NCI-H187 (cell line): ENCODE measurements around the gene INSYN2B.

Experiments
- DNase-seq, 2 experiments: peaks; one replicate each; lab custom pipeline; 2025; lab: John Stamatoyannopoulos, UW

Gene INSYN2B

DNA sequence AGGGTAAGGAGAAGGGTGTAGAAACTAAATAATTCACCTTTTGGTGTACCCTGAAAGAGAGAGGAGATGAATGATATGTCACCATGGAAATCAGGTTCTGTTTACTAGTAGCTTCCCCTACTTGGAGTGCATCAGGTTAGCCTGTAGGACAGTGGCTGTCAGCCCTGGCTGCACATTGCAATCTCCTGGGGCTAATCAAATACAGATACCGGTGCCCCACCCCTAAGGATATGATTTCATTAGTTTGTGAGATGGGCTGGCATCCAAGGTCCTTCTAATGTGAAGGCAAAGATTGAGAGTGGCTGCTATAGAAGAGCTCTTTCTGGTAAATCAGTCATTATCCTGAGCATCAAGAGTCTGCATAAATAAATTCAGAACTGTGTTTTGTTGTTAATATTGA is 47.2 kb downstream of the INSYN2B start:
- no peak for DNase-seq

DNA sequence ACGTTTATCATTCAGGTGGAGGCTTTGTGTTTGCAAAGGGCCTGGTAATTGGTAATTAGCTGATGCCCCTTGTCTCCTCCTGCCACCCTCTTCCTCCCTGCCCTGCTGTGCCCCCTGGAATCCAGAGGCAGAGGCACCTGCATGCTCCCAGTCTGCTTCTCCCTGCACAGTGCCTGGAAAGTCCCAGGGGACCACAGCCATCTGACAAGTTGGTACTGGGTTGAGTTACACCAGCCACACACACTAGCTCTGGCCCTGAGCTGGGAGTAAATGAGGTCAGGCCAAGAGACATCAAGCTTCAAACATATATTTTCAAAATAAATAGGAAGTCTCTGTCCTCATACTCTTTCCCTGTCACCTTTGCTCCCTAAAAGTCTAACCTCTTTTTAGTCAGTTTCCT is 56.3 kb downstream of the INSYN2B start:
- DNase-seq: no peak

DNA sequence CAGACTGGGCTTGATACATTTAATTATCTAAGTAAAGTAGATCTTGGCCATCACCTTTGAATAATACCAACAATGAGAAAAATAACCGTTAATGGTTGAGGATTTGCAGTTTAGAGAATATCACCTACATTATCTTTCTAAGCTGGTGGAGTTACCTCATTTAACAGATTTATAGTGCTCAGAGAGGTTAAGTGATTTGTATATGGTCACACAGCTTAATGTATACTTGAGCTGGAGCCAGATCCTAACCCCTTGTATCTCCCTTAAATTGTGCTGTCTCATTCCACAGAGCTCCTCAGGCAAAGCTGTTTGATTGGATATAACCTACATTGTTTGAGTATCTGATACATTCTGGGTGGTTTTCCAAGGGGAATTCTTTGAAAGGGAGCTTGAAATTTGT is 57.8 kb downstream of the INSYN2B start:
- no peak for DNase-seq

DNA sequence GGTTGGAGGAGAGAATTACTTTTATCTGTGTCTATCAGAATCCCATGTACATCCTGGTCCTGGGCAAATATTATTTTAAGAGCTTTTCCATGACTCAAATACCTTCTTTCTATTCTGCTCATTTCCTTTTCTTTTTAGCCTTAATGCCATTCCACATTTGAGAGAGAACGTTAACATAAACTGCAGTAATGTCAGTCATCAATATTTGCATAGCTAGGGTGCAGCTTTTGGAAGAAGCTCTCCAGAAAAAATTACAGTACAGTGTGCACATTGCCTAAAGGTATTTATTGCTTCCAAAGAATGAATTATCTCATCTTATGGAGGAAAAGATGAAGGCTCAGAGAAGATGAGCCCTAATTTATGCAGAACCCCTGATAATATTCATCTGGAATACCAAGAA is 58.3 kb downstream of the INSYN2B start:
- DNase-seq: no peak

DNA sequence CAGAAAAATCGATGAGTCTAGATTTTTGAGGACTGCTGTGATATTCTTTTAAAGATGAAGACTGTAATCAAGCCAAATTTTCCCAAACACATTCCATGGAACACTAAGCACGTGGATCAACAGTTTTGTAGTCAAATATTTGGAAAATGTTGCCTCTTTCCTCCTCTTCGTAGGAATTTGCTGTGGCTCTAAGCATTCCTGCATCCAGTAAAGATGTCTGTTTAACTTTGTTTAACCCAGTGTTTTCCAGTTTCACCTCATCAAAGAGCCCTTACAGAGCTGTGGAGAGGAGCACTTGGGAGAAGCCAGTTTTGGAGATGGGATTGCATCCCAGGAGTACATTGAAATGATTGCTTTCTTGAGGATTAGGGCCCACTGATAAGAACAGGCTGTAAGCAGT is 58.9 kb downstream of the INSYN2B start:
- no peak for DNase-seq

DNA sequence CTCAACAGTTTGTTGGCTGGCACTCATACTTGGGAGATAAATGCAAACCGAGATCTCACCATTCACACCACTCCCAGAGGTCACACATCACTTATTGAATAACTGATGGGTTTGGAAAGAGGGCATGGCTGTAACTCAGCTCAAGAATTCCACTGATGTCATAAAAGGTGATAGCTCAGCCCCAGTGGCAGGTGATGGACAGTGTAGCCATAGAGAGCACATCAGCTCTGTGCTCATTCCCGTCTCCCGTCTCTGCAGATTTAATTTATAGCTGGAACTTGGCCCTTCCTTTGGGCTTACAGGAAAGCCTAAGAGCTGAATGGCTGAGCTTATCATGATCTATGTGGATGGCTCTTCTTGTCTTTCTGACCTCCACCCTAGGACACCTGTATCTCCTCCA is 59.8 kb downstream of the INSYN2B start:
- DNase-seq: no peak

DNA sequence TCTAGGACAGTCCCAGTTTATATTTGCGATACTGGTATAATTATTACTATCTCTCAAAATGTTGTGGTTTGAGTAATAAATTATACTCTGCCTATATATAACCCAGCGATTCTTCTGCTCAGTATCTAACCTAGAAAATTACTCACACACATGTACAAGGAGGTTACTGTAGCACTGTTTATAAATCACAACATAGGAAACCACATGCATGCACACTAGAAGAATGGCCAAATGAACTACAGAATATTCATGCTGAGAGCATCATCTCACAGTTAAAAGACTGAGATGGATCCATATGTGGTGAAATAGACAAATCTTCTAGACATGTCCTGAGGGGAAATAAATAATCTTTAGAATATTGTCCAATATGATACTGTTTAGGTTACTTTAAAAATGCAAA is 62.1 kb downstream of the INSYN2B start:
- DNase-seq: no peak

DNA sequence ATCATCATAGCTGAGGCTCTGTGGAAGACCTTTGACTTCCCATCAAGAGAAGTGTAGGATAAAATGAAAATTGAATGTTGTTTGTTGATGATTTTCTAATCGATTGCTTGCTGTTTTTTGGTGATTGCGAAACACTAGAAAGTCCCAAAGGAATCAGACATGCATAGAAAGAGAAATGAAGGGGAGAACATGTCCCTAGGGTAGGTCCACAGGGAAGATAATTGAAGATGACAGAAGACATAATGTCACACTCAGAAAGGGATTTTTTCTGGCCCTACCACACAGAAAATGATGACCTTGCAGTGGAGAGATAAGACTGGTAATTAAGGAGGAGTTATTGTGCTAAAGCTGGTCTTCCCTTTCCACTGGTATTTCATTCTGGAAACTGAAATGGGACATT is 62.8 kb downstream of the INSYN2B start:
- no peak for DNase-seq

DNA sequence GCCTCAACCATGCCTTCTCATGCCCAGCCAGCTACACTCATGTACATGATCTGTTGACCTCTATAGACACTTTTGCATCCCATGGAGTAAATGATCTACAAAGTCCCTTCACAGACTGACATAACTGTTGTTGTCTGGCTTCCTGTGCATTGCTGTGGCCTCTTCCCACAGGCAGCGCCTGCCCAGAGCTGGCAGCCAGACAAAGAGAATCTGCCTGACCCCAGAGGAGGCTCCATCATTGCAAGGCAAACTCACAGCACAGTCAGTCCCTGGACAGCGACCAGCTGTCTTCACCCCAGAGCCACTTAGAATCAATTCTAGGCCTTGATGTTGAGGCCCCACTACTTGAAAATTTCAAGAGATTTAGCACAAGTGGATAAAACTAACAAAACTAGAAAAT is 65.5 kb downstream of the INSYN2B start:
- no peak for DNase-seq

DNA sequence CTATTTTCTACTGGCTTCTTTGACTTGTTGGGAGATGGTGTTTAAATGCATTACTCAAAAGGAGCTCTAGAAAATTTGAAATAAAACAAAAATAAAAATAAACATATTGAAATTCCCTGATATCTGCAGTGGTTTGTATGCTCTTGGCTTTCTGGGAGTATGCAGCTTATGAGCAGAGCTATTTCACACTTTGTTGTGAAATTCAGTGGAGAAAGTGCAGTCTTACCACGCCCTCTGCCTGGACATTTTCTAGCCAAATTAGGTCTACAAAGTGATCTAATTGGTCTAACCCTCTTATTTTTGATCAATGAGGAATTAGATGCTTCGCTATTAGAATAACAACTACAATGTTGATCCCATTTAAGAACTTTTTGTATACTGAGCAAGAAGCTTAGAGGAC is 66.8 kb downstream of the INSYN2B start:
- DNase-seq: no peak

DNA sequence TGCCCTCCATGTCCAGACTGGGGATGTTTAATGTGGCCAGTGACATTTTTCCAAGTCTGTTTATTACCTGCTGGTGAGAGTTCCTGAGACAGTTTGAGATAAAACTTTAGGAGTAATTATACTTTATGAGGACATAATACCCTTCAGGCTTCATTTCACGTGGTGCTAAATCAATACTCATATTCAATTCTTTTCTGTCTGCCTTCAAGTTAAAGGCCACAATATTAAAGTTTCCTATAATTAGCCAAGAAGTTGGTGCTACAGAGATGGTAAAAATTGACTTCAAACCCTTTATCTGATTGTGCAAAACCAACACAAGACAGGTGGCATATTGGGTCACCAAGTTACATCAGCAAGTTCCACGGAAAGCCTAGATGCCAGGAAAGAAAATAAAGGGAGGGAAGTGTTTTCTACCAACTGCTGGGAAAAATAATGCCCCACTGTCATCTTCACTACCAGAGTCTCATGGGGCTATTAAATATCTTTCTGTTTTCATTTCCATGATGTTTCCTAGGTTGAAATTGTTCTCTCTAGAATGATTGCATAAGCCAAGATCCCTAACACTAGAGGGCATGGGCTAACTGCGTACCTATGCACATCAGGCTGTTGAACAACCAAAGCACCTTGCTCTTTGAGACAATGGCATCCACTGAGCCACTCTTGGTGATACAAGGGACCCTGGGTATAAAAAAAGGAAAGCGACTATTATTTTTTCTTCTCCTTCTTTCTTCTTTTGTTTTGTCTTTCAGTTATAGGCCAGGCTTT is 68.7 kb downstream of the INSYN2B start:
- DNase-seq: no peak

DNA sequence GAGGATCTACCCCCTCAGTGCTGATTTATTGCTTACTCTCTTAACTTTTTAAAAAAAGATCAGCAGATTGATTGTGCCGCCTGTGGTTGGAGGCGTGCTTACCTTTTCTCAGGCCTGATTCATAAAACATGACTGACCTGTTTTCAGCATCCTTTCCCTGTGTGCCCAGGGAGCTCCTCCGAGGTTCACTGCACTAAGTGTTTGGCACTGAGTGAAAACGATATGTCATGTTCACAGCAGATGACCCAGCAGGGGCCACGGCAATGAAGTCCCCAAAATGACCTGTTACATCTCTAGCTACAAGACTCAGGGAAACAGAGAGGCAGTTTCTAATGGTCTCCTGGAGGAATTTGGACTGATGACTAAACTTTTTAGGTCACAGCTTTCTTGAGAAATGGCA is 69.9 kb downstream of the INSYN2B start:
- no peak for DNase-seq

DNA sequence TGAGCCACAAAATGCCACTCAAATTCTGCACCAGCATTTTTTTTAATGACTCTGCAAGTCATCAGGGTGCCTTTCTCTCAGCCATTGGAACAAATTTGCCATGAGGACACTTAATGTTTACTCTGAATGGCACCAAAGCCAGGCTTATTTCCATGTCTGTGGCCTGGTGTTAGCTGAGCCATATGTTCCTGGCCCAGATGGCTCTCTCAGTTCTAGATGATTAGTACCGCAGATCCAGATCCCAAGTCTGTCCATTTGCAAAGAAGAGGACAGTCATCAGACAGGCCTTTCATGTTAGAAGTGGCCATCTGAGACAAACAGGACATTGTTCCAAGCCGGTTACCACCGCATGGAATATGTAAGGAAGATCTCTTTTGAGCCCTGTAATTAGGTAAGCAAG is 70.3 kb downstream of the INSYN2B start:
- DNase-seq: no peak

DNA sequence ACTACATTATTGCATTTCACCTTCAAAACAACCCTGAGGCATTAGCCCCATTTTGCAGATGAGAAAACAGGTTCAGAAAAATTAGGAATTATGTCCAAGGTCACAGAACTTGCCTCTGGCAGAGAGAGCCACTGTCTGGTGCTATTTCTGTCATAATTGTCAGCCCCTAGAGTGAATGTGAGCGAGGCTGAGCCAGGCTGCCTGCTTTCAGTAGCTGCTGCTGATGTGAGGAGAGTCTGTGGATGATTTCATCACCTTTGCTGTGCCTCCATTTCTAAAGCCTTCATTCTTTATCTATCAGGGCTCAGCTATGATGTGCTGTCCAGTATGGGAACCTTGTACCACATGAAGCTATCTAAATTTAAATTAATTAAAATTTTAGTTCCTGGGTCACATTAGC is 71.4 kb downstream of the INSYN2B start:
- DNase-seq: no peak

DNA sequence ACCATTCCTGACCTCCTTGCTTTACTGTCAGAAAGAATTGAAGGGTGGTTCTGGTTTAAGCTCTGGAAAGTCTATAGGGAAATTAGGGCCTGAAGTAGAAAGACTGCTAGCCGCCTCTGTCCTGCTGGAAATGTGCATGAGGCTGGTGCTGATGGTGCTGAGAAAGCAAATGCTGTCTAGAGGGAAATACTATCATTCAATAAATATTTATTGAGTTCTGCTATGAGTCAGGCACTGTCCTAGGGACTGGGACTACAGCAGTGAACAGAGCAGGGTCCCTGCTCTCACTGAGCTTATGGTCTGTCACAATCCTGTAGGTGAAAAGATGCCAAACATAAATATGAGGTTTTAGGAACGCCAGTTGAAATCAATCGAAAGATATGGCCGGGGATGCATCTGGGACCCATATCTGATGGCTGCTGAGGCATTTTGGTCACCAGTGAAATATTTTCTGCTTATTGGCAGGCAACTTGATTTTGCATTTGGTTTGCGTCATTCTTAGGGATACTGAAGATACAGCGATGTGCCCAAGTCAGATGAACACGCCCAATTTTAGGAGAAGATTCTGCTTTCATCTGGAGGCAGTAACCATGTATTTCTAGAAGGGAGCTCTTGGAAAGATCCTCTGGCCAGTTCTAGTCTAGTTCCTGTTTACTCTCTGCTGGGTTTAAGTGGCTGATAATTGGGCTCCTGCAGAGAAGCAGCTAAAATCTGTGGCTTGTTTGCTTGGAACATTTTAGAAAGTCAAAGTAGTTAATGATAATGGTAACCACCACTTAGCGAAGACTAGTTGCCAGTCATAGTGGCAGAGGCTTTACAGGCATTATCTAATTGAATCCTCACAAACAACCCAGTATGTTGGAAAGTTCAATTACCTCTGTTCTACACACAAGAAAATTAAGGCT is 73.3 kb downstream of the INSYN2B start:
- no peak for DNase-seq

DNA sequence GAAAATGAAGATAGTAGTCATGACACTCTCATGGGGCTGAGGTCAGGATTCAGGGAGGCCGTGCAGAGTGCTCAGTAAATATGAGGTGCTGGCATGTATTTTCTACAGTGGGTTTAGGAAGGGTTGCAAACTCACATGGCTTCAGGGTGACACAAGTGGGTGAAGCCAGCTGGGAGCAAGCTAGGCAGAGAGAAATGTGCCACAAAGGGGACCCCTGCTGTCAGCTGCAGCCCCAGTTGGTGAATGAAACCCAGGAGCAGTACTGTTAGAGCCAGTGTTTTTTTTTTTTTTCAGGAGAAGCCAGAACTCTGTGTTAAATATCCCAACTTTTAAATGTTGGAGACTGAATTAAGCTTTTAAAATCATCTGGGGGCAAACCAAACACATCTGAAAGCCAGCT is 75.3 kb downstream of the INSYN2B start:
- DNase-seq: no peak

DNA sequence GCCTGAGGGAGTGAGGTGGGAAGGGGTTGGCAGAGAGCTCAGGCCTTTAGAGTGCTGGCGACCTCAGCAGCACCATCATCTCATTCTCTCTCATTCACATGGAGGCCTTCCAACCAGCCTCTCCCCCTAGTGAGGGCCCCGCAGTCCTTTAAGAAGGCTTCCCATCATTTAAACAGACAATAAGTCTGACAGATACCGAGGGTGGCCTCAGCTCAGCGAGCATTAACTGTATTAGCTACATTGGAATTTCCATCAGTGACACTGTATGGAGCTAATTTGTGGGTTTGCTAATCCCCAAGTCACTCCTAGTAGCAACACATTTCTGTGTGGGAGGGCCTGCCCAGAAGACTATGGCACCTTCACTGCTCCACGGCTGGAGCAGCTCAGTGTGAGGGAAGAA is 75.8 kb downstream of the INSYN2B start:
- DNase-seq: no peak

DNA sequence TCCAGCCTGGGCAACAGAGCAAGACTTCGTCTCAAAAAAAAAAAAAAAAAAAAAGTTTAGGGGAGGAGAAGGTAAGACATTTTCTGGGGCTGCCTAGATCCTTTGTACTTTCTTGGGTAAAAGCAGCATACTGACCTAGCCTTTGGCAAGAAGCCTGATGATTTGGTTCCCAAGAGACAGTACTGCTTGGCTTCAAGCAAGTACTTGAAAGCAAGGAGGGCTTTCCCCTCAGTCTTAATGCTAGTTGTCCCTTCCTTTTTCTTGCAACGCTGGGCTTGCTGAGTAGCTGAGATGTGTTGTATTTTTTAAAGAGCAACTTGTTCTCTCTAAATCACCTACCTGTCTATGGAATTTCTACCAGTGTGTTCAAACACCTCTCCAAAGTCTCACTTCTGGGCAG is 76.2 kb downstream of the INSYN2B start:
- no peak for DNase-seq

DNA sequence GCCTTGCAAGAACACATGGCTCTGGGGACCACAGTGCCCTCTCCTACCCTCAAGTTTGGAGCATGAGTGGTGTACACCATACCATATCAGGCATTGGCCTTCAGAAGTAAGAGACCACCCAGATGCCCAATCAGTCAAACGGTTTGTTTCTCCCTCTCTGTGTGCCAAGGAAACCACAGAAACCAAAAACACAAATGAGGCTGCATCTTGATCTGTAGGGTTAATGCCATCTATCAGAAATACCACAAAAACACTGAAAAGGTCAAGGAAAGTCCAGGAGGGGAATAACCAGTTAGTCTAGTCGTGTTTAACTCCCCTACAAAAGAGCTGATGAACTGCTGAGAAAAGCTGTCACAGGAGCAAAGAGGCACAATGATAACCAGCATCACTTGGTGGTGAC is 78.4 kb downstream of the INSYN2B start:
- DNase-seq: no peak

DNA sequence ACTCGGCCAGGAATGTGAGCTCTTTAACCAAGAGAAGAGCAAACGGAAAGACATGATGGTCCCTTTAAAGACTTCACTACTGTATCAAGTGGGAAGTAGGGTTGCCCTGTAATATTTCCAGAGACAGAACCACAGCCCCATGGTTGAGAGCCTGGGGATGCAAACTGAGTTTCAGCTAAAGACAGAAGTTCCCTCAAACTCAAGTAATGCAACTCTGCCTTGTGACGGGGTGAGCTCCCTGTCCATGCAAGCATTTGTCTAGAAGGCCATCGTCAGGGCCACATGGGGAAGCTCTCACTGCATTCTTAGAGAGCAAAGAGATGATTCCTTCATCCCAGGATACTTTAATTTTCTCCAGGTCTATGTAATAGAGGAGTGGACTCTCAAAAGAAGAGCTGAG is 82.8 kb downstream of the INSYN2B start:
- DNase-seq: no peak

DNA sequence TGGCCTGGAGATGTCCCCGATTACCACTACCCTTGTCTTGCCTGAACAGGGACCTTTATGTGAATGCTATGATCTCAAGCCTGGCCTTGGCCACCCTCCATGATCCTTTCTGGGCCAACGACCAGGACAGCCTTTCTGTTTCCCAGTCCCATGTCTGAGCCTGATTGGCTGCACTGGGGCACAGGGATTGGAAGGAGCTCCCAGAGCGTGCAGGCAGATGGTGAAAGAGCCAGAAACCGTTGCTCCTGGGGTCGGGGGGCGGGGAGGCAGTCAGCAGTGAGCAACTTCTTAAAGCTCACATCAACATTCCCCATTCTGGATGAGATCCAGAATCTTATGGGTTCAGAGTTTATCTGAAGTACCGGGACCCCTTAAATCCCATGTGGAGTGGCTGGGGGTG is 84.4 kb downstream of the INSYN2B start:
- DNase-seq: no peak

DNA sequence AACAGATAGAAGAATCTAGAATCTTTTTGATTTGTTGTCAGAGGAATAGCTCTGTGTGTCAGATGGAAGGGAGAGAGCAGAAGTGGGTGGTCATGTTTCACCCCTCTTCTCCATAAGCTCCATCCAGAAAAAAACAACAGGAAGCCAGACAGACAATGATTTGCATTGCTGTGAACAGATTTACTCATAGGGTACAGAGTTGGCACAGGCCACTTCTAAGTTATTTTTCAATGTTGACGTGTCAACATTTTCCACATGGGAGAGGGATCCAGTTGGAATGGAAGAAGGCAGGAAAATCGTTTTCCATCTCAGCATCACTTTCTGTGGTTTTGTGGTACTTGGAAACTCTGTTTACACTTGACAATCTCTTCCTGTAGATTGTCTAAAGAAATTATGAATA is 86.7 kb downstream of the INSYN2B start:
- no peak for DNase-seq

DNA sequence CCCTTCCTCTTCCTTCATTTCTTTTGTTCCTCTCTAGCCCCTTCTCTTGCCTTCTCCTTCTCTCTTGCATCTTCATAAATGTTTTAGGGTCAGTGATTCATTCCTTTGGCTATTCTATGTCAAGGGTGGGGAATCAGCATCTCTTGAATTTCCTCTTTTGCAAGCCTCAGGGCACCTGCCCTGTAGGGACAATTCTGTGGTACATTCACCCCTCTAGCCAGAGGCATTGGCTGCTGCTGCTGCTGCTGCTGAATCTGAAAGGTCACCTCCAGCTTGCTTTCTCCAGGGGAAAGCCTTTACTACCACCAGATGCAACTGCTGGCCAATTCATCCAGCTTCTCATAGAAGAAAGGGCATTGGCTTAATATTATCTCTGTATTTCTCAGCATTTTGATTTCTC is 87.3 kb downstream of the INSYN2B start:
- no peak for DNase-seq

DNA sequence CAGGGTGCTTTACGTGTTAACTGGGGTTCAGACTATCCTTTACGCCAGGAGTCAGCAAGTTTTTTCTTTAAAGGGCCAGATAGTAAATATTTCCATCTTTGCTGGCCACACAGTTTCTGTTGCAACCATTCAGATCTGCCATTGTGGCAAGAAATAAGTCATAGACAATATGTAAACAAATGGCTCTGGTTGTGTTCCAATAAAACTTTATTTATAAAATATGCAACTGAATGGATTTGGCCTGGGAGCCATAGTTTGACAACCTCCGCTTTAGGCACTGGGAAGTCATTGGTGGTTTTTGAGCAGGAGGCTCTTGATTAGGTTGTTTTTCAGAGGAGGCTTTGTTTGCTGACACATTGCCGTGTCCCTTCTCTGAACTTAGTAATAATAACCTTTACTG is 90.7 kb downstream of the INSYN2B start:
- no peak for DNase-seq
